SH-SY5Y (cell line): ENCODE data around the gene TNIP1.

Experiments
- GATA2 ChIP-seq: IDR thresholded peaks from 2 replicates; pipeline ENCODE4 v1.6.1; 2011; ENCODE audit warnings: mild to moderate bottlenecking, low read depth, low read length
- GATA3 ChIP-seq: IDR thresholded peaks from 2 replicates; pipeline ENCODE4 v1.6.1; 2011; ENCODE audit warnings: low read depth, mild to moderate bottlenecking, low read length, moderate library complexity

DNA sequence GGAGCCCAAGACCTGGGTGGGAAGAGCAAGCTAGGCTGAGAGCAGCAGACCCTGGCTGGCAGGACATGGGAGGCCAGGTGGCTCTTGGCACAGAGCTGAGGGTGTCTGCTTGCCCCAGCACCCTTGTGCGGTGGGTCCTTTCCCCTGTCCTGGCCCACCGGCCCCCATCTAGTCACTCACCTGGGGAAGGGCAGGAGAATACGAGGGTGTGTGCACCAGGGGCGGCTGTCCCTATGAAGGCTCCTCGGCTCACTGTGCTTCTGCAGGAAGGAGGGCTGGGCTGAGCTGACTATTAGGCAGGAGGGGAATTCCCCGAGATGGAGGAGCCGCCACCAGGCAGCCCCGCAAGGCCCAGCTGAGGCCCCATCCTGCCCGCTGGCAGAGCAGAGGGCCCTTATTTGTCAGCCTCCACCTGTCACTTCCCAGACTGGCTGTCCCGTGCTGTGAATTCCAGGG lies 6.1 kb upstream of the TNIP1 start:
- TF ChIP-seq GATA2 (no peak), GATA3 (no peak)
